Left hindlimb (tissue), 1 donor: Measurements from ENCODE around the gene MRPL51.

Experiments
- DNase-seq: peaks from one replicate; pipeline ENCODE4 v3.0.0-alpha.2; 2018

Gene MRPL51

GRCh38 chr12:6460751-6461371 lies 32.2 kb downstream of the MRPL51 start:
- DNase-seq: no peak

- DNase-seq: no peak
Measured at GRCh38 chr12:6459004-6459337, 34.1 kb downstream of the MRPL51 start.

- DNase-seq: no peak
Measured at GRCh38 chr12:6458281-6459003, 34.6 kb downstream of the MRPL51 start.

- DNase-seq: no peak
Measured at GRCh38 chr12:6457220-6457945, 35.7 kb downstream of the MRPL51 start.

- no peak for DNase-seq
Measured at GRCh38 chr12:6452944-6453630, 40.0 kb downstream of the MRPL51 start.

- peak; percentile 39 for DNase-seq
Measured at GRCh38 chr12:6452245-6452943, 40.7 kb downstream of the MRPL51 start.

- peak; percentile 92 for DNase-seq
Measured at GRCh38 chr12:6451348-6452244, 41.5 kb downstream of the MRPL51 start, which contains the start of gene TAPBPL. Gene TAPBPL (plus strand): TSS chr12:6452042. CDS start chr12:6452249, 207 bp downstream.

GRCh38 chr12:6450869-6451347 lies 42.2 kb downstream of the MRPL51 start:
- DNase-seq: no peak

GRCh38 chr12:6450091-6450868 lies 42.8 kb downstream of the MRPL51 start:
- DNase-seq: no peak

GRCh38 chr12:6444704-6445688 lies 48.1 kb downstream of the MRPL51 start, which contains the start of gene CD27:
Gene CD27 (plus strand): TSS chr12:6444955. CDS start chr12:6445096, 141 bp downstream.
- no peak for DNase-seq

GRCh38 chr12:6444031-6444430 lies 49.0 kb downstream of the MRPL51 start:
- DNase-seq: no peak

- no peak for DNase-seq
Measured at GRCh38 chr12:6443361-6443983, 49.6 kb downstream of the MRPL51 start.

GRCh38 chr12:6442836-6443235 lies 50.2 kb downstream of the MRPL51 start:
- no peak for DNase-seq
